Uterus (tissue), 2 donors: ENCODE results near the gene TST.

Experiments used
- POLR2A ChIP-seq, 2 donors: fragments of 450-650 bp; IDR thresholded peaks; one replicate each; pipeline ENCODE4 v1.6.1; 2016; ENCODE audit warnings: antibody characterized with exemption in 2 of 2, mild to moderate bottlenecking in 1 of 2, moderate library complexity in 1 of 2
- TF ChIP-seq, protein P1 (sequence below), 4 experiments: fragments of 200-600 bp in 2 of 4; fragments of 450-650 bp in 2 of 4; sonication (generic) in 2 of 4; IDR thresholded peaks; one replicate each; pipeline ENCODE4 v1.5.1; 2016 to 2019; ENCODE audit warnings: antibody characterized with exemption in 4 of 4, mild to moderate bottlenecking in 2 of 4, moderate library complexity in 1 of 4

- TF ChIP-seq, protein P1, sequence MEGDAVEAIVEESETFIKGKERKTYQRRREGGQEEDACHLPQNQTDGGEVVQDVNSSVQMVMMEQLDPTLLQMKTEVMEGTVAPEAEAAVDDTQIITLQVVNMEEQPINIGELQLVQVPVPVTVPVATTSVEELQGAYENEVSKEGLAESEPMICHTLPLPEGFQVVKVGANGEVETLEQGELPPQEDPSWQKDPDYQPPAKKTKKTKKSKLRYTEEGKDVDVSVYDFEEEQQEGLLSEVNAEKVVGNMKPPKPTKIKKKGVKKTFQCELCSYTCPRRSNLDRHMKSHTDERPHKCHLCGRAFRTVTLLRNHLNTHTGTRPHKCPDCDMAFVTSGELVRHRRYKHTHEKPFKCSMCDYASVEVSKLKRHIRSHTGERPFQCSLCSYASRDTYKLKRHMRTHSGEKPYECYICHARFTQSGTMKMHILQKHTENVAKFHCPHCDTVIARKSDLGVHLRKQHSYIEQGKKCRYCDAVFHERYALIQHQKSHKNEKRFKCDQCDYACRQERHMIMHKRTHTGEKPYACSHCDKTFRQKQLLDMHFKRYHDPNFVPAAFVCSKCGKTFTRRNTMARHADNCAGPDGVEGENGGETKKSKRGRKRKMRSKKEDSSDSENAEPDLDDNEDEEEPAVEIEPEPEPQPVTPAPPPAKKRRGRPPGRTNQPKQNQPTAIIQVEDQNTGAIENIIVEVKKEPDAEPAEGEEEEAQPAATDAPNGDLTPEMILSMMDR (IDR thresholded peaks at IDR 0.05): no peak
- no peak for TF ChIP-seq POLR2A (IDR thresholded peaks at IDR 0.05)
These were observed 13.6 kb upstream of the TST start for GRCh38 chr22:37032535-37033460.
